Measurements from ENCODE around the gene HOXC6.
A peak's percentile ranks its signal among the peaks of the same experiment; 100 is the strongest.

HOXC6 gene

DNA sequence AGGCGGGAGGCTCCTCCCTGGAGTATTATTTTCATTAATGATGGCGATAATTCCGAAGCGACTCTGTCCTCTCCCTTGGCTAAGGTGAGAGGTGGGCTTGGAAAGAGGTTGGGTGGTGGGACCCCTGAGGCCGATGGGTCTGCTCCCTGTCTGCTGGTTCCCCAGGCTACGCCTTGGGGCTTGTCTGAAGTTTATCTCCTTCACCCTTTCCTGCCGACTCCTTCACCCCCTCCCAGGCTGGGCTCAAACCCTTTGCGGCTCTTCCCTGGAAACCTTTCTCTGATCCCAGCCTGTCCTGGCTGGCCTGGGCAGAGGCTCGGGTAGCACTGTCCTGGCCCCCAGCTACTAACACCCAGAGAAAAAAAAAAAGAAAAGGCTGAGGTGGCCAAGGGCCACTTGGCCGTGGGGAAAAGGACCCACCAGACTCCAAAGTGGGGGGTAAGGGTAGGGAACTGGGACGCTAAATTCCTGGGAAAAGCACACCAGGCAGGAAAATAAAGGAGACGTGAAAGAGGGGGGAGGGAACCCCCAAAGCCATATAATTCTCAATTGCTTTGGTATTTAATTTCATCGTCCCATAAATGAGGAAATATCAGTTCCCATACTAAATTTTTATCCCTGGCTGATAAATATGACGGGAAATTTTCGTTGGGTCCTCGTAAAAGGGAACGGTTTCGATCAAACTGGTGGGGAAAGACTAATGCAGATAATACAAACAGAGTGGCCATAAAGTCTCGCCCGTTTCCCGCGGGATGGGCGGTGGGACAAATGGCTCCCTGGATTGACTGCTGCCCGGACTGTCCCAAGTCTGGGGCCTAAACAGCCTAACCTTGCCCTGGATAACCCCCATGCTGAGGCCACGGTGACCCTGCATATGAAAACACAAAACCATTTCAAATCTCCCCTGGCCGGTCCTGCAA is 45.3 kb upstream of the HOXC6 start:
- TF ChIP-seq CTCF (IDR thresholded peaks at IDR 0.05) (no peak), ZFX (IDR thresholded peaks at IDR 0.05; ENCODE audit: borderline replicate concordance) (no peak)
- no peak overlapping the region for H3K27ac ChIP-seq

GRCh38 chr12:53983568-53983949 is 44.7 kb upstream of the HOXC6 start:
- no peak for TF ChIP-seq CTCF (IDR thresholded peaks at IDR 0.05)
- TF ChIP-seq ZFX (IDR thresholded peaks at IDR 0.05; ENCODE audit: borderline replicate concordance): no peak
- no peak overlapping the region for H3K27ac ChIP-seq

- H3K27ac ChIP-seq: peak overlapping the region; percentile 84
- no peak for TF ChIP-seq CTCF (IDR thresholded peaks at IDR 0.05)
- no peak for TF ChIP-seq ZFX (IDR thresholded peaks at IDR 0.05; ENCODE audit: borderline replicate concordance)
Measured at GRCh38 chr12:53983950-53984572, 44.2 kb upstream of the HOXC6 start.

DNA sequence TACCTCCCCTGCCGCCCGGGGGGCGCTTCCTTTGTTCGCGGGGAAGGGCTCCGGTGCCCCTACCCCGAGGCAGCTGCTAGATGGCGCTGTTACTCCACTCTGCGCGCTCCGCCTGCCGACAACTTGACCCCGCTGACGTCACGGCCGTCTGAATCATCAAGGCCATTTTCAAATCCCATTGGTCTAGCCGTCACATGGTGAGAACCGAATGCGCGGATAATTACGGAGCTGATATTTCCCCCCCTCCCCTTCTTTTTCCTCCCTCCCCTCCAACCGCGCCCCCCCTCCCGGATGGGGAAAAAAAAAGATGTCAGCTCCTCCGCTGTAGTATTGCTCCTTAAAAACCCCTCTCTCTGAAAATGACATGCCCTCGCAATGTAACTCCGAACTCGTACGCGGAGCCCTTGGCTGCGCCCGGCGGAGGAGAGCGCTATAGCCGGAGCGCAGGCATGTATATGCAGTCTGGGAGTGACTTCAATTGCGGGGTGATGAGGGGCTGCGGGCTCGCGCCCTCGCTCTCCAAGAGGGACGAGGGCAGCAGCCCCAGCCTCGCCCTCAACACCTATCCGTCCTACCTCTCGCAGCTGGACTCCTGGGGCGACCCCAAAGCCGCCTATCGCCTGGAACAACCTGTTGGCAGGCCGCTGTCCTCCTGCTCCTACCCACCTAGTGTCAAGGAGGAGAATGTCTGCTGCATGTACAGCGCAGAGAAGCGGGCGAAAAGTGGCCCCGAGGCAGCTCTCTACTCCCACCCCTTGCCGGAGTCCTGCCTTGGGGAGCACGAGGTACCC is 43.1 kb upstream of the HOXC6 start, which contains the start of gene HOXC10:
HOXC10 (plus strand) TSS at position 246 of the 791 bp plus-strand sequence; CDS start at position 360, 114 bp downstream.
- TF ChIP-seq CTCF (IDR thresholded peaks at IDR 0.05) (peak; percentile 90), ZFX (IDR thresholded peaks at IDR 0.05; ENCODE audit: borderline replicate concordance) (no peak)
- H3K27ac ChIP-seq: peak within 1 kb of the TSS; percentile 84

- peak overlapping the region; percentile 84 for H3K27ac ChIP-seq
- no peak for TF ChIP-seq ZFX (IDR thresholded peaks at IDR 0.05; ENCODE audit: borderline replicate concordance)
- TF ChIP-seq CTCF (IDR thresholded peaks at IDR 0.05): no peak
Measured at GRCh38 chr12:53985692-53985993, 42.6 kb upstream of the HOXC6 start.

DNA sequence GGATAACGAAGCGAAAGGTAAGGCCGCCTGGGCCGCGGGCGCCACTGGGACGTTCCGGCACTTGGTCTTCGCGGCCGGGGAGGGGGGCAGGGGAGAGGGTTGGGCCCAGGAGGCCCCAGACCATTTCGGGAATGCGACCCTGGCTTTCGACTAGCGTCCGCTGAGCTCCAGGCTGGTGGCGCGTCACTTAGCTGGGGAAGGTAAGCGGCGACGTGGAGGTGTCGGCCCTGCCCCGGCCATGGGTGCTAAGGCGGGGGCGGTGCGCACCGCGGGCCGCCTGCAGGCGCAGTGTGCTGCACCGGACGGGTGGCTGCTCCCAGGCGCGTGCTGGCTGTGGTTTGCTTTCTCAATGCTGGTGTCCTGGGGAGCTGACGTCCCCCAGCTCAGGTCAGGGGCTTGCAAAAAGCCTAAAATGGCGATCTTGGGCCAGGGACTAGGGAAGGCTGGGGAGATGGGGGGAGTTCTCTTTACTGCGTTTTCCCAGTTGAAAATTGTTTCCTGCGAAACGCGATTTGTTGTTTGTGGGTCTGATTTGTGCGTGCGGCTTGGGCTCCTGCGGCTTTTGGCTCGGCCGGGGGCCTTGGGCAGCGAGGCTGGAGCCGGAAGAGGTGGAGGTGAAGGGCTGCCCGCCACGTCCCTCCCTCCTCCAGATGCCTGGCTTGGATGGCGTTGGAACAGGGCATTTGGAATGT is 42.1 kb upstream of the HOXC6 start:
- H3K27ac ChIP-seq: peak overlapping the region; percentile 84
- TF ChIP-seq CTCF (IDR thresholded peaks at IDR 0.05) (no peak), ZFX (IDR thresholded peaks at IDR 0.05; ENCODE audit: borderline replicate concordance) (no peak)
